ENCODE results near the gene KCNG2. TPM values are rescaled to one million over a fixed set of nuclear protein-coding genes. Genes with fewer than 3 reads are reported as not detected.

KCNG2 gene
- total and polyA plus RNA-seq, 2 experiments from 2014 or later: 0.13 to 0.52 TPM

- TF ChIP-seq ZNF462 (CRISPR knock-in tag; IDR thresholded peaks at IDR 0.05) (no peak), STAT1 (IDR thresholded peaks at IDR 0.05; ENCODE audit: unreplicated experiment) (no peak), JUNB (IDR thresholded peaks at IDR 0.05; ENCODE audit: unreplicated experiment) (no peak), EZH2phosphoT487 (IDR thresholded peaks at IDR 0.05; ENCODE audit: unreplicated experiment) (no peak)
Measured at GRCh38 chr18:79806976-79807841, 9.5 kb downstream of the KCNG2 start (continued).

GRCh38 chr18:79809482-79810192, 11.9 kb downstream of the KCNG2 start:
- no peaks in the 10 kb centered on the region for H3K4me1 ChIP-seq (ENCODE audit: insufficient read depth)
- H3K27me3 ChIP-seq (ENCODE audit: insufficient read depth): no peaks in the 10 kb centered on the region
- H3F3A ChIP-seq (replicated peaks; ENCODE audit: low read depth): no peaks in the 10 kb centered on the region
- Mint-ChIP-seq H3K27ac (no peak overlapping the region), H3K27me3 (ENCODE audit: insufficient read depth, low read depth, poor library complexity) (peaks cover 3% of the 10 kb centered on the region), H3K36me3 (ENCODE audit: low read depth) (no peaks in the 10 kb centered on the region), H3K4me1 (no peaks in the 10 kb centered on the region), H3K9me3 (no peaks in the 10 kb centered on the region), H3K4me3 (no peak overlapping the region)
- H3K4me3 ChIP-seq: no peak overlapping the region
- H2AFZ ChIP-seq: no peak overlapping the region
- H3K4me2 ChIP-seq: no peak overlapping the region
- H4K20me1 ChIP-seq (replicated peaks; ENCODE audit: insufficient read depth): no peaks in the 10 kb centered on the region
- DNase-seq (ENCODE audit: low spot score): no peak
- H3K79me2 ChIP-seq (replicated peaks; ENCODE audit: insufficient read depth): no peaks in the 10 kb centered on the region
- no peaks in the 10 kb centered on the region for H3K9me2 ChIP-seq (ENCODE audit: insufficient read depth)
- no peaks in the 10 kb centered on the region for H3K36me3 ChIP-seq (ENCODE audit: insufficient read depth)
- no peak overlapping the region for H3K27ac ChIP-seq (ENCODE audit: low read depth)
- ATAC-seq: no peak
- TF ChIP-seq ZNF114 (CRISPR knock-in tag; IDR thresholded peaks at IDR 0.05): no peak
- no peak for TF ChIP-seq EZH2 (IDR thresholded peaks at IDR 0.05; ENCODE audit: low read depth, unreplicated experiment)
- no peak for TF ChIP-seq CREB1 (CRISPR knock-in tag; IDR thresholded peaks at IDR 0.05; ENCODE audit: low read depth)
- TF ChIP-seq, protein P1, sequence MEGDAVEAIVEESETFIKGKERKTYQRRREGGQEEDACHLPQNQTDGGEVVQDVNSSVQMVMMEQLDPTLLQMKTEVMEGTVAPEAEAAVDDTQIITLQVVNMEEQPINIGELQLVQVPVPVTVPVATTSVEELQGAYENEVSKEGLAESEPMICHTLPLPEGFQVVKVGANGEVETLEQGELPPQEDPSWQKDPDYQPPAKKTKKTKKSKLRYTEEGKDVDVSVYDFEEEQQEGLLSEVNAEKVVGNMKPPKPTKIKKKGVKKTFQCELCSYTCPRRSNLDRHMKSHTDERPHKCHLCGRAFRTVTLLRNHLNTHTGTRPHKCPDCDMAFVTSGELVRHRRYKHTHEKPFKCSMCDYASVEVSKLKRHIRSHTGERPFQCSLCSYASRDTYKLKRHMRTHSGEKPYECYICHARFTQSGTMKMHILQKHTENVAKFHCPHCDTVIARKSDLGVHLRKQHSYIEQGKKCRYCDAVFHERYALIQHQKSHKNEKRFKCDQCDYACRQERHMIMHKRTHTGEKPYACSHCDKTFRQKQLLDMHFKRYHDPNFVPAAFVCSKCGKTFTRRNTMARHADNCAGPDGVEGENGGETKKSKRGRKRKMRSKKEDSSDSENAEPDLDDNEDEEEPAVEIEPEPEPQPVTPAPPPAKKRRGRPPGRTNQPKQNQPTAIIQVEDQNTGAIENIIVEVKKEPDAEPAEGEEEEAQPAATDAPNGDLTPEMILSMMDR (conservative IDR thresholded peaks at IDR 0.05; ENCODE audit: low read depth in 2 of 2): no peak
- no peak for TF ChIP-seq ETS1 (IDR thresholded peaks at IDR 0.05)
- TF ChIP-seq, protein P2, sequence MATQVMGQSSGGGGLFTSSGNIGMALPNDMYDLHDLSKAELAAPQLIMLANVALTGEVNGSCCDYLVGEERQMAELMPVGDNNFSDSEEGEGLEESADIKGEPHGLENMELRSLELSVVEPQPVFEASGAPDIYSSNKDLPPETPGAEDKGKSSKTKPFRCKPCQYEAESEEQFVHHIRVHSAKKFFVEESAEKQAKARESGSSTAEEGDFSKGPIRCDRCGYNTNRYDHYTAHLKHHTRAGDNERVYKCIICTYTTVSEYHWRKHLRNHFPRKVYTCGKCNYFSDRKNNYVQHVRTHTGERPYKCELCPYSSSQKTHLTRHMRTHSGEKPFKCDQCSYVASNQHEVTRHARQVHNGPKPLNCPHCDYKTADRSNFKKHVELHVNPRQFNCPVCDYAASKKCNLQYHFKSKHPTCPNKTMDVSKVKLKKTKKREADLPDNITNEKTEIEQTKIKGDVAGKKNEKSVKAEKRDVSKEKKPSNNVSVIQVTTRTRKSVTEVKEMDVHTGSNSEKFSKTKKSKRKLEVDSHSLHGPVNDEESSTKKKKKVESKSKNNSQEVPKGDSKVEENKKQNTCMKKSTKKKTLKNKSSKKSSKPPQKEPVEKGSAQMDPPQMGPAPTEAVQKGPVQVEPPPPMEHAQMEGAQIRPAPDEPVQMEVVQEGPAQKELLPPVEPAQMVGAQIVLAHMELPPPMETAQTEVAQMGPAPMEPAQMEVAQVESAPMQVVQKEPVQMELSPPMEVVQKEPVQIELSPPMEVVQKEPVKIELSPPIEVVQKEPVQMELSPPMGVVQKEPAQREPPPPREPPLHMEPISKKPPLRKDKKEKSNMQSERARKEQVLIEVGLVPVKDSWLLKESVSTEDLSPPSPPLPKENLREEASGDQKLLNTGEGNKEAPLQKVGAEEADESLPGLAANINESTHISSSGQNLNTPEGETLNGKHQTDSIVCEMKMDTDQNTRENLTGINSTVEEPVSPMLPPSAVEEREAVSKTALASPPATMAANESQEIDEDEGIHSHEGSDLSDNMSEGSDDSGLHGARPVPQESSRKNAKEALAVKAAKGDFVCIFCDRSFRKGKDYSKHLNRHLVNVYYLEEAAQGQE (IDR thresholded peaks at IDR 0.05; ENCODE audit: unreplicated experiment): no peak

Data from GM23338 (cell line).